Measurements from ENCODE around the gene POU2AF2.
A peak's percentile ranks its signal among the peaks of the same experiment; 100 is the strongest.
"Not testable (repeated sequence)": the region's sequence is repeated elsewhere in the genome, so short reads cannot be mapped to it uniquely, and the experiment has no call there.

The POU2AF2 gene, protein sequence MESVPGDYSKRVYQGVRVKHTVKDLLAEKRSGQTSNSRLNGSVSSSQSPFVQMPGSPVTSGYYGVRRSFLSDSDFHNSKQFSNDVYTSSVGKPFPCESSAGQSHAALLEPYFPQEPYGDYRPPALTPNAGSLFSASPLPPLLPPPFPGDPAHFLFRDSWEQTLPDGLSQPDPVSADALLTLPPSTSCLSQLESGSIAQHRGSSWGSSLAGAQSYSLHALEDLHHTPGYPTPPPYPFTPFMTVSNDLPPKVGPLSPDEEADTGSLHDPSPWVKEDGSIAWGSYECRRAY

DNA sequence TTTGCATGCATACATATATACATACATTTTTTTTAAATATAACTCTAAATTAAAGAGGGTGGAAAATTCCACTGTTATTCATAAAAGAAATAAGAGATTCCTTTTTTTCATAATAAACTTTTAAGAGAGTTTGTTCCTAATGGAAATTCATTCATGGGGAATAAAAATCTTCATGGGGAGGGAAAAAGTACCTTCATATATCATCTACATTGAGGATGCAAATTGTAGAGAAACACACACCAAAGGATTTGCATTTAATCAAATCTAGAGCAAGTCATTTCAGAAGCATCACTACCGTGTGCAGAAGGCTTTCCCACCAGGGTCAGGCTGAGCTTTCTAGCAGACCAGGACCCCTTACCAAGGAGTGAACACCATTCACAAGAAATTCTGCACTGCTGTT, at the start of gene POU2AF2:
Gene POU2AF2, plus strand, starts transcription at position 301 of the 400 bp plus-strand sequence. CDS start 129 bp downstream, outside the sequence.
- no peak for DNase-seq (ENCODE audit: low read depth in 2 of 2)

DNA sequence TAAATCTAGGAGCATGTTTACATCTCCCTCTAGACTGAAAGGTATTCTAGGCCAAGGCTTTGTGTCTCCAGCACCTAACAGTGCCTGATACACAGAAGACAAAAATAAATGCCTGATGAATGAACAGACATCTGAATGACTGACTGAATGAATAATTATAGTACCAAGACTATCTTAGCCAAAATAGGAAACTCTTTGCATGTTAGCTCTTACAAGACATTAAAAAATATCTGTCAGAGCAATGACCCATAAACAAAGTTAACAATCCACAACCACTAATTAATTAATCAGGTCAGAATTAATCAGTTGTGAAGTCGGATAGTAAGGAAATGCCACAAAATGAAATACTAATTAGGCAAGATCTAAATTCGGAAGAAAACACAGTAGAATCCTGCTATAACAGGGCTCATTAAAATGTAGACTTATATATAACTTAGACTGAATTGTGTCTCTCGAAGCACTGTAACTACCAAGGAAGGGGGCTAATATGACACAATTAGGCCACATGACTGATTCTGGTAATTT, 45.5 kb upstream of the POU2AF2 start:
- no peak for DNase-seq (ENCODE audit: low read depth in 2 of 2)

DNA sequence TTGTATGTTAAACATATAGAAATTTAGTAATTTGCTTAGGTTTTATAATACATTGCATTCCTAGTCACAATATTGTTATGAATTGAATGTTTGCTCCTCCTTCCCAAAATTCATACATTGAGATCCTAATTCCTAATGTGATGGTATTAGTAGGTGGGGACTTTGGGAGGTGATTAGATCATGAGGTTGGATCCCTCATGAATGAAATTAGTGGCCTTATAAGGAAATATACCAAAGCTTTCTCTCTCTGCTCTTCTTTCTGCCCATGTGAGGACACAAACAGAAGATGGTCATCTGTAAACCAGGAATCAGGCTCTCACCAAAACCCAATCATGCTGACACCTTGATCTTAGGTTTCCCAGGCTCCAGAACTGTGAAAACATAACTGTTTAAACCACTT, 41.3 kb upstream of the POU2AF2 start:
- no peak for DNase-seq (ENCODE audit: low read depth in 2 of 2)

DNA sequence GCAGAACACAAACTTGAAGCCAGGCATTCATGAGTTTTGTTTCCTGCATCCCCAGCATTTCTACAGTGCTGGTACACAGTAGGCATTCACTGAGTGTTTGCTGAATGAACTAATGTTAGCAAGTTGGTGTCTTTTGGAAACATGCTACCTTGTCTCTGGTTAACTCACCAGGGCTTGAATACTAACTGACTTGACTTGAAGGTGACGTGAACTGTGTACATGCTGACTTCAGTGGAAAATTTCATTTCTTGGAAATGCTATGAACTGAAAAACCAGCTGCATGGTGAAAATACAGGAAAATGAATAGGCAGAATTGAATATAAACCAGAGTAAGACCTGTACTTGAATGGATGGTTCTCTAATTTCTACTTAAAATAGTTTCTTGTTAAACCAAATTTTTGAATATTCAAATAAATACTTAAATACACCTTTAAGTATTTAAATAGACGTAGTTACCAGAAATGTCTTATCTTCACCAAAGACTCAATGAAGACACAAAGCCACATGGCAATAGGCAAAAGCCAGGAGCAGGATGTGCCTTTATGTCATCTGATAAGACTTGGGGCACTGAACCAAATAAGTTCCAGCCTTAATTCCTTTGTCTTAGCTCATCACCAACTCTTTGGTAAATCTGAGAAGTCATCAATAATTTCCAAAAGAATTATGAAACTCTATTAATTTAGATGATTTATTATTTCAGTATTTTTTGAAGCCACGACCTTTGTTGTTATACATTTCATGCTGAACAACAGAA, 39.7 kb upstream of the POU2AF2 start:
- DNase-seq (ENCODE audit: low read depth in 2 of 2): no peak

DNA sequence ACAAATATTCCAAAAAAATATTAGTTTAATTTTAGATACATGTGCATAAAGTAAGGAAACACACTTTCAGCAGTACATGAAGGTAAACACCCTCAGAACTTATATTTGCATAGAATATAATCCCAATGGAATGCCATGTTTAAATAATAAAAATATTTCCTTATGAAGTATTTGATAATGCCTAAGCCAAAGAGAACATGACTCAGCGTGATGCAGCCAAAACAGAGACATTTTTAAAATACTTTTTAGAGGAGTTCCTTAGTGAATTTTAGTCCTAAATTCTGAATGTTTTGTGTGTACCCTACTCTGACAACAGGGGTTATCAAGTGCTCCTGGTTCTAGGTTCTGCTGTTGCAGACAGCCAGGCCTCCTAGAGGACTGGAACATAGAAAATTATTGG, 39.1 kb upstream of the POU2AF2 start:
- no peak for DNase-seq (ENCODE audit: low read depth in 2 of 2)

DNA sequence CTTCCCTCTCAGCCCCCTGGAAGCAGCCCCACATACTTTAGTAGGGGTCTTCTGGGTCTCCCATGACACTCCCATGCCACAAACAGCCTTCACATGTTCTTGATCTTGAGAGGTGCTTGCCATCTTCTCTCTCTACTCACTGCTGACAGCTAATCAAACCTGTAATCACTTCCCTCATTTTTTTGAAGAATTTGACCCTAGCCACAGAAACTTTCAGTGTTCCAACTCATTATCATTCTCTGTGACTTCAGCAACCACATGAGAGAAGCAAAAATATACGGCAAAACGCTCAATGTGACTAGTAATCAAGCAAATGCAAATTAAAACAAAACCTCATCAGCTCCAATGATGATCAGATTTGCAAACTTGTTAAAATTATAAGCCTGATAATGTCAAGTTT, 38.3 kb upstream of the POU2AF2 start:
- DNase-seq (ENCODE audit: low read depth in 2 of 2): no peak

DNA sequence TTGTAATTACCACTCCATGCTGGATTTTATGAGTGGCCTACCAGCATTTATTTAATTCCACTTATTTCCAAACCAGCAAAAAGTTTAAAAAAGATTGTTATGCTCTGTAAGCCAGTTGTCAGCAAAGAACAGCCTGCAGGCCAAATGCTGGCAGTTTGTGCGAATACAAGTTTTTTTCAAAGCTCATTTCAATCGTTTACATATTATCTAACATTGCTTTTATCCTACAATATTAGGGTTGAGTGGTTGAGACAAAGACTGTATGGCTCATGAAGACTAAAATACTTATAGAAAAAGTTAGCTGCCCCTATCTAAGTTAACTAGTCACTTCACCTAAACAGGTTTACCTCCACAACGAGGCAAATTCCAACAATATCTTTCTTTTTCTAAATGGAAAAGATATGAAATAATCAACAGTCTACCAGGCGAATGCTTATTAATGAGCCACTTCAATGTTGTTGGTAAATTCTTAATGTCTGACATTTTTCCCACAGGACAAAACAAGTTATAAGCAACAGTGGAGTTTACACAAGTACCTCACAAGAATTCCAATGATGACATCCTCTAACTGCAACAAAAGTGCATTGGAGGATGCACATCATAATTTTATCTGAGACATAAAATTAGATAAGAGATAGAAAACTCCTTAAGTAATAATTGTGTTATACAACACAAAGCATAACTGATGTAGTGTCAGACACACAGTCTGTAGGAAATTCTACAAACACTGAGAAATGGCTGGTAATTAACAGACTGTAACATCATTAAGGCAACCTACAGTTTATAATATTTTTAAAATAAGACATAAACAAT, 35.8 kb upstream of the POU2AF2 start:
- DNase-seq (ENCODE audit: low read depth in 2 of 2): no peak

DNA sequence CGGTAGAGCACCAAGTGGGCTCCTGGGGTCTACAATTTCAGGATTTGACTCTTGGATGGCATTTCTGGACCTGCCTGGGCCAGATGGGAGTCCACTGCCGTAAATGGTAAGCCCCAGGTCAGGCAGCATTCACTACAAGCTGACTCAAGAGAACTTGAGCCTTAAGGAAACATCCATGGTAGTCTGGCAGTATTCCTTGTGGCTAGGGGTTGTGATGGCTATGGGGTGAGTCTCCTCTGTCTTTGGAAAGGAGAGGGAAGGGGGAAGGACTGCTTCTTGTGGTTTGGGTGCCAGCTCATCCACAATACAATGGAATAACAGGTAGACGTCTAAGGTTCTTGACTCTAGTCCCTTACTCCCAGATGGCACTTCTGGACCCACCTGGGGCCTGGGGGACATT, 32.3 kb upstream of the POU2AF2 start:
- no peak for DNase-seq (ENCODE audit: low read depth in 2 of 2)

DNA sequence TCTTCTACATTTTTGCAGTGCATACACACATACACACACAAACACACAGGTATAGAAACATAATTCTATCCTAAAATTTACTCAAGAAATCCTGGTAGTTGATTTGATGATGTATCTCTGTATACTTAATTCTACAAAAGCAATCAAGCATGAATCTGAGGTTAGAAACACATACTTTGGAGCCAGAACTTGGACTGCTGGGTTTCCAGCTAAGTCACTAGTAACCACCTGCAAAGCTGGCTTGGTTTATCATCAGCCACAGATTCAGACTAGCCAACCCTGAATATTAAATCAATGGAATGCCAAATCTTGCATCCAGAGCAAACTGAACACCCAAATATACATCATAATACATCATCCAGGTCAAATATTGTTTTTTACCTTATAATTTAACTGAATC, 24.8 kb upstream of the POU2AF2 start:
- DNase-seq (ENCODE audit: low read depth in 2 of 2): no peak

DNA sequence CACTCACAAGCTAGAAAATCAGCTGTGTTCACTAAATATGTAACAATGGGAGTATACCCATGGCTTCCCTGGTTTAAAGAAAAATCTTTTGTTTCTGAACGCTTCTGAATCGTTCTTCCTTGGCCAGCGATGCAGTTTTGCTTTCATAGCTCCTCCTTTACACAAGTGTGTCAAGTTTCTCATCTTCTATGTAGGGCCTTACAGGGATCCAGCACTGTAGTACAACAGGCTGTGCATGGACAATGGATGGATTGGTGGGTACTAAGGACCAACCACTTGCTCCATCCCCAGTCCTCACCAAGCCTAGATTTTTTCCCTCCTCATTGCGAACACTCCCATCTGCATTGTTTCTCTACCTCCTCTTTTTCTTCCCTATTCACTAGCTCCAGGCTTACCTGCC, 24.3 kb upstream of the POU2AF2 start:
- no peak for DNase-seq (ENCODE audit: low read depth in 2 of 2)

DNA sequence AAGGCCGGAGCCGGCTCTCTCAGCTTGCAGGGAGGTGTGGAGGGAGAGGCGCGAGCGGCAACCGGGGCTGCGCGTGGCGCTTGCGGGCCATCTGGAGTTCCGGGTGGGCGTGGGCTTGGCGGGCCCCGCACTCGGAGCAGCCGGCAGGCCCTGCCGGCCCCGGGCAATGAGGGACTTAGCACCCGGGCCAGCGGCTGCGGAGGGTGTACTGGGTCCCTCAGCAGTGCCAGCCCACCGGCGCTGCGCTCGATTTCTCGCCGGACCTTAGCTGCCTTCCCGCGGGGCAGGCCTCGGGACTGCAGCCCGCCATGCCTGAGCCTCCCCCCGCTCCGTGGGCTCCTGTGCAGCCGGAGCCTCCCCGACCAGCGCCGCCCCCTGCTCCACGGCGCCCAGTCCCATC, 23.6 kb upstream of the POU2AF2 start:
- not testable (repeated sequence) for DNase-seq (ENCODE audit: low read depth in 2 of 2)

DNA sequence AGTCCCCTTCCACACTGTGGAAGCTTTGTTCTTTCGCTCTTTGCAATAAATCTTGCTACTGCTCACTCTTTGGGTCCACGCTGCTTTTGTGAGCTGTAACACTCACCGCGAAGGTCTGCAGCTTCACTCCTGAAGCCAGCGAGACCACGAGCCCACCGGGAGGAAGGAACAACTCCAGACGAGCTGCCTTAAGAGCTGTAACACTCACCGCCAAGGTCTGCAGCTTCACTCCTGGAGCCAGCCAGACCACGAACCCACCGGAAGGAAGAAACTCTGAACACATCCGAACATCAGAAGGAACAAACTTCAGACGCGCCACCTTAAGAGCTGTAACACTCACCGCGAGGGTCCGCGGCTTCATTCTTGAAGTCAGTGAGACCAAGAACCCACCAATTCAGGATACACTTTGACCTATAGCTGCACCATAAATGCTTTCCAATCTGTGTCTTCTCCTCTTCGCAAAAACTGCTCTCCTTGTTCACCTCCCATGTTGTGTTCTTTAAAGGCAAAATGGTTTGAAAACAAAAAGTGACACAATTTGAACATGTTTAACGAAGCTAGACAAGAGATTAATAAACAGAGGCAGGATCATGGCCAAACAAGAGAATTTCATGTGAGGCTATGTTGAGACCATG, 22.6 kb upstream of the POU2AF2 start:
- not testable (repeated sequence) for DNase-seq (ENCODE audit: low read depth in 2 of 2)

DNA sequence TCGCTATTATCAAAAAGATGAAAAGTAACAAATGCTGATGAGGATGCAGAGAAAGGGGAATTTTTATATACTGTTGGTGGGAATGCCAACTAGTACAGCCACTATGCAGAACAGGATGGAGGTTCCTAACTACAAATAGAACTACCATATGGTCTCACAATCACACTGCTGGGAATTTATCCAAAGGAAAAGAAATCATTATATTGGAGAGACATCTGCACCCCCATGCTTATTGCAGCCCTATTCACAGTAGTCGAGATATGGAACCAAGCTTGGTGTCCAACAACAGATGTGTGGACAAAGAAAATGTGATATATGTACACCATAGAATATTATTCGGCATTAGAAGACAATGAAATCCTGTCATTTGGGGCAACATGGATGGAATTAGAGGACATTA, 19.6 kb upstream of the POU2AF2 start:
- no peak for DNase-seq (ENCODE audit: low read depth in 2 of 2)

DNA sequence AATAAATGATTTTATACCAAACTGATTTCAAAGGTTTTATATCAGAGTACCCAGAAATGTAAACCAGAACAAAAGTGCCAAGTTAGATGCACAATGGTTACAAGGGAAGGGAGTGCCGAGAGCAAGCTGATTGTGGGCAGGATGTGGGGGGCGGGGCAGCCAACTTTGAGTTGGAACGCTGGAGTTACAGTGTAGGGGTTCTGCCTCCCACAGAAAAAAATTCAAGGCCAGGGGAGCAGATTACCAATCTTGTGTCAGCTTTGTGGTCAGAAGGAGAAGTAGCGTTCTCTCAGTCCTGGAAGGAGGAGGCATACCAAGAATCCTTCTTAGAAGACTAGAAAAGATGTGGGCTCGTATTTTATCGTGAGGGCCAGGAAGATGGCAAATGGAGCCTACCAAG, 15.9 kb upstream of the POU2AF2 start:
- DNase-seq (ENCODE audit: low read depth in 2 of 2): peak in 1 of 2 experiments; percentile 11

DNA sequence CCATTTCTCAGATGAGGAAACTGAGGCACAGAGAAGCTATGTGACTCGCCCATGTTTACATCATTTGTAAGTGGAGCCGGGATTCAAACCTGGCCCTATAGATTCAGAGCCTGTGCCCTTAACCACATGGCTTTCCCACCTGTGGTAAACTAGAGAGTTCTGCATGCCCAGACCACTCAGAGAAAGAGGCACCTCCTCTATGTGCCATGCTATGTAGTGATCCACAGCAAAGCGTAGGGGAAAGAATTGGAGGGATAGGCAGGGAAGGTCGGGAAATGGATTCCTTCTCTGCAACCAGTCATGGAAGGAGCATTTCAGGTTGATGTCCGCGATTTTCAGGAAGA, 15.4 kb upstream of the POU2AF2 start:
- DNase-seq (ENCODE audit: low read depth in 2 of 2): no peak

DNA sequence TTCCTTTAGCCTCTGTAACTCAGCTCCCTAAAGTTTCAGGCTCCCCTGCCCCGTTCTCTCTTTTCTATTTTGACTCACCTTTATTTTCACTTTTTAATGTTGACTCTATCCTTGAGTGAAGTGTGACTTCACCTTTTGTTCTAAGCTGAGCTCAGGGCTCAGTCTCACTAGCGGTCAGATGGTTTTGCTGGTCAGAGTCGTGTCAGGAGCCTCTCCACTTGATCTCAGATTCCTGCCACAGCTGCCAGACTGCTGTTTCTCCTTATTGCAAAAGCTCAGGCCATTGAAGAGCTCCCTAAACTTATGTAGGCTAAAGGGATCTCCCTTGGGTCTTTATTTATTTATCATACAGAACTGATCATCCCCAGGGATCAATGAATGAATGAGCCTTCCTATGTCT, 13.7 kb upstream of the POU2AF2 start:
- DNase-seq (ENCODE audit: low read depth in 2 of 2): no peak

DNA sequence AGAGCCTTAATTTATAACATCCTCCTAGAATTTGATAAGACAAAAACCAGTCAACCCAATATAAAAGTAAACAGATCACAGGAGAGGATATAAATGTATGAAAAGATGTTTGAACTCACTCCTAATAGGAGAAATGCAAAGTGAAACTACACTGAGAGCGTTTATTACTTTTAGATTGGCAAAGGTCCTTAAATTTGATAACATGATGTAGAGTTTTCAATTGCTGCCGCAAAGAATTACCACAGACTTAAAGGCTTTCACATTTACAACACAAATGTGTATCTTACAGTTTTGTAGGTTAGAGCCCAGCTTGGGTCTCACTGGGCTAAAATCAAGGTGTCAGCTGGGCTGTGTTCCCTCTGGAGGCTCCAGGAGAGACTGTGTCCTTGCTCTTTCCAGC, 9.1 kb upstream of the POU2AF2 start:
- no peak for DNase-seq (ENCODE audit: low read depth in 2 of 2)

DNA sequence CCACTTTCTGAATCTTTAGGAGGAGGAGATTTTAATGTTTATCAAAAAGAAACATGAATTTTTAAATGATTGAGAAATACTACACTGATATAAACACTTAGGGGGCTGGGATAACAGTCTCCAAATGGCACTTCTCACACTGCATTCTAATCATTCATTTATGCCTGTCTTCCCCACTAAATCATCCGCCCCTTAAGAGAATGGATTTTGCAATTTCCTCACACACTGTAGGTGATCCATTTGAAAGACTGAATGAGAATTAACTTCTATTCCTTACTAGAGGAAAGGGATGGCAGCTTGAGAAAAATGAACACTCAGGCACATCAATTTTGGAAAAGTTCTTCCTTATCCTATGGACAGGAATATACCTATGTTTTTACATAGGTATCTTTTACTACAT, 7.6 kb upstream of the POU2AF2 start:
- no peak for DNase-seq (ENCODE audit: low read depth in 2 of 2)

DNA sequence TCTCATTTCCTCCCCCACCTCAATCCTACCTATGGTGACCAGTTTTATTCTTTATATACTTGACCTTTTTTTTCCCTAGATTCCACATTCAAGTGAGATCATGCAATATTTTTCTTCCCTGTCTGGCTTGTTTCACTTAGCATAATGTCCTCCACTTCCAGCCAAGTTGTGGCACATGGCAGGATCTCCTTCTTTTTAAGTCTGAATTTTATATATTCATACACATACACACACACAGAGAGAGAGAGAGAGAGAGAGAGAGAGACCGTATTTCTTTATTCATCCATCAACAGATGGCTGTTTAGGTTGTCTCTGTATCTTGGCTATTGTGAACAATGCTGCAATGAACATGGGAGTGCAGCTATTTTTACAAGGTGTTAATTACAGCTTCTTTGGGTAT, 1.4 kb downstream of the POU2AF2 start:
- DNase-seq (ENCODE audit: low read depth in 2 of 2): no peak

DNA sequence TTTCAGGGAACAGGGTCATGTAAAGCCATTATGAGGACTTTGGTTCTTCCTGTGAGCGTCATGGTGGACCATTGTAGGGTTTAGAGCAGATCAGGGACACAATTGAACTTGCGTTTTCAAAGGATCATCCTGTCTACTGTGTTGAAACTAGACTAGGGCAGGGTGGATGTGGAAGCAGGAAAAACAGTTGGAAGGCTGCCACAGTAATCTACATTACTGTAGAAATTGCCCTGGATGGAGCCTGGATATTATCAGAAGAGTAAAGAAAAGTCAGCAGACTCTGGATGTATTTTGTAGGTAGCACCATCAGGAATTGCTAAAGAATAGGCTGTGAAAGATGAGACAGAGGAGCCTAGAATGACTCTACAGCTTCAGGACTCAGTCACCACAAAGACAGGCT, 5.4 kb downstream of the POU2AF2 start:
- no peak for DNase-seq (ENCODE audit: low read depth in 2 of 2)

DNA sequence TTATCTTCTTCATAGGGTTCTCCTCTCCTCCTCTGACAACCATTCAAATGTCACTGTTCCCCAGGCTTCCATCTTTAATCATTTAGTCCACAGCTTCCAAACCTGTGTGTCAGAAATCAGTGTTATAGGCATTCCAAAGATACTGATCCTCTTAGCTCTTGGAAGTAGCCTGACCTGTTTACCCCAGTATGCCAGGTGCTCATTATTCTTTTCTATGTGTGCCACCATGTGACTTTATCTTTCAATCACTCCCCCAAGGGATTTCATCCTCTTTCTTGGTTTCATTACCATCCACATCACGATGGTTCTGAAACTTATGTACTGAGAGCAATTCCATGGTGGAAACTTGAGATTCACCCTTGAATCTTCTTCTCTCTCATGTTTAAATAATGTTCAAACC, 7.6 kb downstream of the POU2AF2 start:
- no peak for DNase-seq (ENCODE audit: low read depth in 2 of 2)

DNA sequence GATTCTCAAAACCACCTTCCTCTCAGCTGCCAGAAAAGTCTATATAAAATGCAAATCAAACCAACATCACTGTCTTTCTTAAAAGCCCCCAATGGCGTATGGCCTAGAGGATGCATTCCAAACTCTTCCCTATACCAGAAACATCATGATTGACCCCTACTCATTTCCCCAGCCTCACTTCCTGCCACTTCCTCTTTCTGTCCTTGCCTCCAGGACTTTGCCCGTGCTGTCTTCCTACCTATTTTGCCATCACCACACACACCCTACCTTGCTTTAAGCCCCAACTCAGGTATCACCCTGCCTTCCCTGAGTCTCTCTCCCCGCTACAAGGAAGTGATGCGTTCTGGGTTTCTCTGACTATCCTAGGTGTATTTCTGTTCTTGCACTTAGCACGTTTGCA, 8.1 kb downstream of the POU2AF2 start:
- DNase-seq (ENCODE audit: low read depth in 2 of 2): no peak

All from stimulated activated CD4-positive, alpha-beta T cell treated with anti-CD3 and anti-CD28 coated beads, Interleukin-12 subunit alpha, Interleukin-12 subunit beta, amount 100 ng/mL, for 24 hours (primary cell).